ENCODE results near the gene UBE4B.

UBE4B gene

DNA sequence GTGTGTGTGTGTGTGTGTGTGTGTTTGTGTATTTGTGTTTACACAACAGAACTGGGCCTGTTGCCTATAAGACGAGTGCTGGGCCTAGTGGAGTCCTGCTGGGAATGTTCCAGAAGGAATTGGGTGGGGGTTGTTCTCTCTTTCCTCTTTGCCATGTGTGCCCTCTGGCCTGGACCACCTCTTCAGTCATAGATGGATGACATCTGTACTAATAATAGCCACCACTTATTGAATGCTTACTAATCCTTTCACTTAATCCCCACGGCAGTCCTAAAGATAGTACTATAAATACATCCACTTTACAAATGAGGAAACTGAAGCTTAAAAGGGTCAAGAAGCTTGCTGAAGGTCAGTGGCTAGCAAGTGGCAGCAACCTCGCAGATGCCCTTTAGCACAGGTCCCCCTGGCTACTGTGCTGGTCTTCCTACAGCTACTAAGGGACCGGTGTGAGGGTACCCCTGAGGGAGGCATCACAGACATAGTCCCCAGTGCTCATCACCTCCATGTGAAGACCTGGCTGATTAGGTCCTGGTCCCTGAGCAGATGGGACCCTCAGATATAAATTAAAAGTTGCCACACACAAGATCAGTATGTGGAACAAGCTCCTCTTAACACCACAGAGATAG lies 122.4 kb downstream of the UBE4B start:
- Histone ChIP-seq H4K20me1 (ENCODE audit: insufficient read depth, low read length) (no peaks in the 10 kb centered on the region), H3F3A (ENCODE audit: insufficient read depth, low read length) (peaks cover 5% of the 10 kb centered on the region; the same call in 1 of the 2 replicates), H3K9me2 (replicated peaks; ENCODE audit: insufficient read depth, low read length) (no peaks in the 10 kb centered on the region), H3K9ac (ENCODE audit: low read length) (no peak overlapping the region), H3K27me3 (replicated peaks; ENCODE audit: insufficient read depth, low read length) (no peaks in the 10 kb centered on the region), H3K4me3 (ENCODE audit: low read length) (no peak overlapping the region), H3K4me1 (ENCODE audit: low read length) (no peaks in the 10 kb centered on the region), H3K36me3 (replicated peaks; ENCODE audit: insufficient read depth, low read length) (no peaks in the 10 kb centered on the region), H3K4me2 (ENCODE audit: low read depth, low read length) (no peak overlapping the region), H2AFZ (ENCODE audit: low read length) (no peak overlapping the region), H3K79me2 (ENCODE audit: low read length) (no peaks in the 10 kb centered on the region), H3K9me3 (replicated peaks; ENCODE audit: insufficient read depth, low read length) (no peaks in the 10 kb centered on the region), H3K27ac (ENCODE audit: low read length) (no peak overlapping the region)
- no peak for TF ChIP-seq EZH2phosphoT487 (IDR thresholded peaks at IDR 0.05; ENCODE audit: low read length)
- no peak for TF ChIP-seq EZH2 (optimal IDR thresholded peaks at IDR 0.05; ENCODE audit: low read depth, low read length)
- no peak for TF ChIP-seq CTCF (IDR thresholded peaks at IDR 0.05; ENCODE audit: low read length)
- no peak for DNase-seq

- H3K4me1 ChIP-seq (ENCODE audit: low read length): no peaks in the 10 kb centered on the region
- no peak overlapping the region for H2AFZ ChIP-seq (ENCODE audit: low read length)
- no peak for DNase-seq
- no peaks in the 10 kb centered on the region for H4K20me1 ChIP-seq (ENCODE audit: insufficient read depth, low read length)
- TF ChIP-seq EZH2 (optimal IDR thresholded peaks at IDR 0.05; ENCODE audit: low read depth, low read length) (no peak), EZH2phosphoT487 (IDR thresholded peaks at IDR 0.05; ENCODE audit: low read length) (no peak), CTCF (IDR thresholded peaks at IDR 0.05; ENCODE audit: low read length) (no peak)
- no peak overlapping the region for H3K27ac ChIP-seq (ENCODE audit: low read length)
- H3K36me3 ChIP-seq (replicated peaks; ENCODE audit: insufficient read depth, low read length): peaks cover 4% of the 10 kb centered on the region; the same call in 1 of the 2 replicates
- H3K27me3 ChIP-seq (replicated peaks; ENCODE audit: insufficient read depth, low read length): no peaks in the 10 kb centered on the region
- H3F3A ChIP-seq (ENCODE audit: insufficient read depth, low read length): no peaks in the 10 kb centered on the region
- no peaks in the 10 kb centered on the region for H3K79me2 ChIP-seq (ENCODE audit: low read length)
- H3K9me2 ChIP-seq (replicated peaks; ENCODE audit: insufficient read depth, low read length): no peaks in the 10 kb centered on the region
- no peaks in the 10 kb centered on the region for H3K9me3 ChIP-seq (replicated peaks; ENCODE audit: insufficient read depth, low read length)
- no peak overlapping the region for H3K9ac ChIP-seq (ENCODE audit: low read length)
- H3K4me2 ChIP-seq (ENCODE audit: low read depth, low read length): no peak overlapping the region
- no peak overlapping the region for H3K4me3 ChIP-seq (ENCODE audit: low read length)
Observed at GRCh38 chr1:10160173-10160572, 127.4 kb downstream of the UBE4B start.

GRCh38 chr1:10160907-10161490 lies 128.2 kb downstream of the UBE4B start:
- Histone ChIP-seq H3K4me1 (ENCODE audit: low read length) (no peaks in the 10 kb centered on the region), H3K4me3 (ENCODE audit: low read length) (no peak overlapping the region), H3K27ac (ENCODE audit: low read length) (no peak overlapping the region), H2AFZ (ENCODE audit: low read length) (no peak overlapping the region), H3K4me2 (ENCODE audit: low read depth, low read length) (no peak overlapping the region), H4K20me1 (ENCODE audit: insufficient read depth, low read length) (no peaks in the 10 kb centered on the region), H3F3A (ENCODE audit: insufficient read depth, low read length) (no peaks in the 10 kb centered on the region), H3K79me2 (ENCODE audit: low read length) (no peaks in the 10 kb centered on the region), H3K9ac (ENCODE audit: low read length) (no peak overlapping the region), H3K9me3 (replicated peaks; ENCODE audit: insufficient read depth, low read length) (no peaks in the 10 kb centered on the region), H3K9me2 (replicated peaks; ENCODE audit: insufficient read depth, low read length) (no peaks in the 10 kb centered on the region), H3K27me3 (replicated peaks; ENCODE audit: insufficient read depth, low read length) (no peaks in the 10 kb centered on the region), H3K36me3 (replicated peaks; ENCODE audit: insufficient read depth, low read length) (peaks cover 5% of the 10 kb centered on the region; the same call in 1 of the 2 replicates)
- DNase-seq: no peak
- TF ChIP-seq CTCF (IDR thresholded peaks at IDR 0.05; ENCODE audit: low read length): no peak
- no peak for TF ChIP-seq EZH2 (optimal IDR thresholded peaks at IDR 0.05; ENCODE audit: low read depth, low read length)
- no peak for TF ChIP-seq EZH2phosphoT487 (IDR thresholded peaks at IDR 0.05; ENCODE audit: low read length)

Measured in MM.1S (cell line).